ENCODE results near the gene PLA2G5. TPM values are rescaled to one million over a fixed set of nuclear protein-coding genes. Genes with fewer than 3 reads are reported as not detected.
"Not testable (repeated sequence)": the region's sequence is repeated elsewhere in the genome, so short reads cannot be mapped to it uniquely, and the experiment has no call there.

PLA2G5 gene
- polyA plus RNA-seq, 1 donor (not counting 4 experiments of a cell fraction or from before 2014, with no cell fraction given): 0.16 TPM

- Histone ChIP-seq H3K9me3 (ENCODE audit: control insufficient read depth, low read depth, low read length) (no peaks in the 10 kb centered on the region), H3K27ac (ENCODE audit: control insufficient read depth, insufficient read depth, low read length) (no peak overlapping the region), H3K36me3 (ENCODE audit: control insufficient read depth in 2 of 2, extremely low read depth in 1 of 2, insufficient read depth in 2 of 2, low read length in 2 of 2) (no peaks in the 10 kb centered on the region), H3K27me3 (ENCODE audit: control insufficient read depth, extremely low read depth, insufficient read depth, low read length) (no peaks in the 10 kb centered on the region), H3K4me2 (ENCODE audit: control insufficient read depth, extremely low read depth, insufficient read depth, low read depth, low read length) (no peak overlapping the region), H3K4me1 (ENCODE audit: control insufficient read depth, extremely low read depth, insufficient read depth, low read length) (peaks cover 11% of the 10 kb centered on the region), H3K4me3 (ENCODE audit: control insufficient read depth in 2 of 3, extremely low read depth in 1 of 3, insufficient read depth in 2 of 3, low read depth in 1 of 3, low read length in 3 of 3) (no peak overlapping the region), H4K20me1 (ENCODE audit: control insufficient read depth, extremely low read depth, insufficient read depth, low read length) (no peaks in the 10 kb centered on the region), H3K79me2 (ENCODE audit: control insufficient read depth, insufficient read depth, low read length) (no peaks in the 10 kb centered on the region), H3K9me1 (ENCODE audit: control insufficient read depth, extremely low read depth, insufficient read depth, low read length) (no peaks in the 10 kb centered on the region), H2AFZ (ENCODE audit: control insufficient read depth, low read length) (no peak overlapping the region), H3K9ac (ENCODE audit: control insufficient read depth, extremely low read depth, insufficient read depth, low read length) (no peak overlapping the region)
- dilution Hi-C loops (cut with MboI; ENCODE audit: extremely low pct_ligation_motif_present, low sequenced_read_pairs): no loop called here
- FAIRE-seq: no peak
- DNase-seq (ENCODE audit: low read depth, low spot score): no peak
- TF ChIP-seq CTCF (optimal IDR thresholded peaks at IDR 0.05 in 1 of 3, IDR thresholded peaks at IDR 0.05 in 1 of 3, conservative IDR thresholded peaks at IDR 0.05 in 1 of 3; ENCODE audit: extremely low read depth in 1 of 3, insufficient read depth in 2 of 3, low read length in 3 of 3) (no peak), EZH2 (IDR thresholded peaks at IDR 0.05; ENCODE audit: low read length) (no peak)
These were observed 41.3 kb upstream of the PLA2G5 start for GRCh38 chr1:20028726-20029125.

GRCh38 chr1:20029178-20029912 lies 40.6 kb upstream of the PLA2G5 start:
- Histone ChIP-seq H3K27me3 (ENCODE audit: control insufficient read depth, extremely low read depth, insufficient read depth, low read length) (no peaks in the 10 kb centered on the region), H3K9ac (ENCODE audit: control insufficient read depth, extremely low read depth, insufficient read depth, low read length) (no peak overlapping the region), H3K27ac (ENCODE audit: control insufficient read depth, insufficient read depth, low read length) (no peak overlapping the region), H3K79me2 (ENCODE audit: control insufficient read depth, insufficient read depth, low read length) (no peaks in the 10 kb centered on the region), H2AFZ (ENCODE audit: control insufficient read depth, low read length) (no peak overlapping the region), H3K9me1 (ENCODE audit: control insufficient read depth, extremely low read depth, insufficient read depth, low read length) (no peaks in the 10 kb centered on the region), H3K9me3 (ENCODE audit: control insufficient read depth, low read depth, low read length) (no peaks in the 10 kb centered on the region), H3K4me2 (ENCODE audit: control insufficient read depth, extremely low read depth, insufficient read depth, low read depth, low read length) (no peak overlapping the region), H3K4me1 (ENCODE audit: control insufficient read depth, extremely low read depth, insufficient read depth, low read length) (peaks cover 11% of the 10 kb centered on the region), H3K36me3 (ENCODE audit: control insufficient read depth in 2 of 2, extremely low read depth in 1 of 2, insufficient read depth in 2 of 2, low read length in 2 of 2) (no peaks in the 10 kb centered on the region), H4K20me1 (ENCODE audit: control insufficient read depth, extremely low read depth, insufficient read depth, low read length) (no peaks in the 10 kb centered on the region), H3K4me3 (ENCODE audit: control insufficient read depth in 2 of 3, extremely low read depth in 1 of 3, insufficient read depth in 2 of 3, low read depth in 1 of 3, low read length in 3 of 3) (no peak overlapping the region)
- dilution Hi-C loops (cut with MboI; ENCODE audit: extremely low pct_ligation_motif_present, low sequenced_read_pairs): no loop called here
- FAIRE-seq: no peak
- no peak for DNase-seq (ENCODE audit: low read depth, low spot score)
- TF ChIP-seq EZH2 (IDR thresholded peaks at IDR 0.05; ENCODE audit: low read length) (no peak), CTCF (optimal IDR thresholded peaks at IDR 0.05 in 1 of 3, IDR thresholded peaks at IDR 0.05 in 1 of 3, conservative IDR thresholded peaks at IDR 0.05 in 1 of 3; ENCODE audit: extremely low read depth in 1 of 3, insufficient read depth in 2 of 3, low read length in 3 of 3) (no peak)

- H3K4me2 ChIP-seq (ENCODE audit: control insufficient read depth, extremely low read depth, insufficient read depth, low read depth, low read length); H3K27ac ChIP-seq (ENCODE audit: control insufficient read depth, insufficient read depth, low read length); FAIRE-seq; H3K27me3 ChIP-seq (ENCODE audit: control insufficient read depth, extremely low read depth, insufficient read depth, low read length); H3K9ac ChIP-seq (ENCODE audit: control insufficient read depth, extremely low read depth, insufficient read depth, low read length); dilution Hi-C loops (cut with MboI; ENCODE audit: extremely low pct_ligation_motif_present, low sequenced_read_pairs); H3K9me3 ChIP-seq (ENCODE audit: control insufficient read depth, low read depth, low read length); DNase-seq (ENCODE audit: low read depth, low spot score); H2AFZ ChIP-seq (ENCODE audit: control insufficient read depth, low read length); H3K79me2 ChIP-seq (ENCODE audit: control insufficient read depth, insufficient read depth, low read length); H4K20me1 ChIP-seq (ENCODE audit: control insufficient read depth, extremely low read depth, insufficient read depth, low read length); H3K36me3 ChIP-seq (ENCODE audit: control insufficient read depth in 2 of 2, extremely low read depth in 1 of 2, insufficient read depth in 2 of 2, low read length in 2 of 2); H3K4me3 ChIP-seq (ENCODE audit: control insufficient read depth in 2 of 3, extremely low read depth in 1 of 3, insufficient read depth in 2 of 3, low read depth in 1 of 3, low read length in 3 of 3); H3K9me1 ChIP-seq (ENCODE audit: control insufficient read depth, extremely low read depth, insufficient read depth, low read length): not testable (repeated sequence)
- H3K4me1 ChIP-seq (ENCODE audit: control insufficient read depth, extremely low read depth, insufficient read depth, low read length): peaks cover 11% of the 10 kb centered on the region
These were observed 39.4 kb upstream of the PLA2G5 start for GRCh38 chr1:20030436-20031151.

Measured in keratinocyte (primary cell).